Measurements from ENCODE around the gene TFF3. TPM values are rescaled to one million over a fixed set of nuclear protein-coding genes. Genes with fewer than 3 reads are reported as not detected.

TFF3 gene
- total and polyA plus RNA-seq, 10 of the 15 experiments (the other 5 are each of a cell fraction or from before 2014, with no cell fraction given) = not detected

- TF ChIP-seq PKNOX1 (IDR thresholded peaks at IDR 0.05) = no peak
- TF ChIP-seq RCOR1 (conservative IDR thresholded peaks at IDR 0.05; ENCODE audit: low read depth, low read length) = no peak
- TF ChIP-seq ASH2L (IDR thresholded peaks at IDR 0.05; ENCODE audit: borderline replicate concordance, low read depth) = no peak
- TF ChIP-seq RAD21 (IDR thresholded peaks at IDR 0.05; ENCODE audit: insufficient read depth, low read depth, low read length) = no peak
- TF ChIP-seq NFXL1 (IDR thresholded peaks at IDR 0.05; ENCODE audit: borderline replicate concordance) = no peak
- no peak for TF ChIP-seq NFYA (IDR thresholded peaks at IDR 0.05; ENCODE audit: borderline replicate concordance, low read depth, low read length)
- TF ChIP-seq BRCA1 (IDR thresholded peaks at IDR 0.05; ENCODE audit: low read depth, low read length) = no peak
These were observed 9.7 kb upstream of the TFF3 start (continued) for GRCh38 chr21:42324896-42325295.

- H3K27ac ChIP-seq (ENCODE audit: control insufficient read depth, insufficient read depth) = no peak overlapping the region
- ChIA-PET RAD21 (ENCODE audit: unreplicated experiment) (no interaction called here), CTCF (interaction anchor here (2.1 kb wide), 1 partner anchor 12 kb away, joined by 6 read pairs; no protein-coding TSS in a partner anchor), SMC1A (ENCODE audit: uncharacterized antibody, unreplicated experiment) (no interaction called here), POLR2A (no interaction called here)
- H3K4me2 ChIP-seq (ENCODE audit: control insufficient read depth, insufficient read depth) = no peak overlapping the region
- no peak for DNase-seq (ENCODE audit: low read depth, low spot score)
- H3K27me3 ChIP-seq (replicated peaks in 1 of 2; ENCODE audit: control insufficient read depth in 2 of 2, insufficient read depth in 2 of 2, low read length in 1 of 2) = no peaks in the 10 kb centered on the region
- TF ChIP-seq ELK1 (IDR thresholded peaks at IDR 0.05; ENCODE audit: low read depth, low read length) (no peak), CBX3 (IDR thresholded peaks at IDR 0.05; ENCODE audit: borderline replicate concordance, low read depth) (no peak), YY1 (IDR thresholded peaks at IDR 0.05; ENCODE audit: low read depth, low read length) (no peak), BMI1 (IDR thresholded peaks at IDR 0.05; ENCODE audit: borderline replicate concordance) (no peak), SMAD5 (IDR thresholded peaks at IDR 0.05; ENCODE audit: low read depth) (no peak), TBL1XR1 (IDR thresholded peaks at IDR 0.05; ENCODE audit: low read depth, low read length) (no peak), NR2C1 (IDR thresholded peaks at IDR 0.05) (no peak)
- H3K4me3 ChIP-seq = no peak overlapping the region
- intact Hi-C loops (cut with micrococcal nuclease; ENCODE audit: unreplicated experiment) = no loop called here
- no peaks in the 10 kb centered on the region for H3K36me3 ChIP-seq (ENCODE audit: control insufficient read depth in 2 of 2, insufficient read depth in 2 of 2, low read length in 1 of 2)
- no peak for ATAC-seq
- FAIRE-seq = no peak
- in situ Hi-C loops (cut with MboI) = no loop called here
- H4K20me1 ChIP-seq (ENCODE audit: control insufficient read depth, insufficient read depth) = no peaks in the 10 kb centered on the region
- no peaks in the 10 kb centered on the region for H3K79me2 ChIP-seq (ENCODE audit: control insufficient read depth, insufficient read depth, low read length)
- no TSS peak for BruUV-seq (replicated peaks)
- no peak overlapping the region for H3K9ac ChIP-seq (ENCODE audit: control insufficient read depth, insufficient read depth, low read length)
- no peak overlapping the region for H2AFZ ChIP-seq (ENCODE audit: control insufficient read depth, low read depth, low read length)
- WGBS (ENCODE audit: insufficient coverage, insufficient replicate concordance, low lambda C conversion rate, missing lambda C conversion rate) = 16% methylated on average over 4 of the region's 4 CpGs
- H3K9me3 ChIP-seq (replicated peaks; ENCODE audit: control insufficient read depth, insufficient read depth, low read length) = no peaks in the 10 kb centered on the region; the same call in 2 of the 3 replicates
- H3K4me1 ChIP-seq (ENCODE audit: control insufficient read depth, insufficient read depth, low read length) = peaks cover 3% of the 10 kb centered on the region
These were observed 6.6 kb upstream of the TFF3 start for GRCh38 chr21:42321845-42322244.

All from GM12878 (cell line).